HG02588 (cell line): ENCODE measurements around the gene ARSK.

Experiments
- ATAC-seq: cut with Tn5 transposase; IDR thresholded peaks from one replicate; pipeline ENCODE4 v1.9.1; 2021; ENCODE audit warnings: mild to moderate bottlenecking, moderate library complexity; ENCODE audit not compliant: unreplicated experiment

The ARSK gene

DNA sequence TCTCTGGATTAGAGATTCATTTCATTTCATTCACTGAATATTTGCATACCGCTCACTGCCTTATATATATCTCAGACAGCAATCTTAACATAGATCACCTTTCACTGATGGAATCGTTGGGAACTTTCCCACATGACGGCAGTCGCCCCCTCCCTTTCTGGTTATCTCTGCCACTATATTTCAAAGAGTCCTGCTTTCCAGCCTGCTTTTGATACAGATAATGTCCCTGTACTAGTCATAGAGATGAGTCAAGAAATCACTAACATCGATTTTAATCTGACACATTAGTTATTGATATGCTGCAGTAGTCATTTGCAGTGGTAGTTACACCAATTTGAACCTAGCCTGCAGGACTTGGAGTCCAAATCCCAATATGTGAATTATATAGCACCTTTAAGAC lies 8.5 kb downstream of the ARSK start:
- no peak for ATAC-seq

DNA sequence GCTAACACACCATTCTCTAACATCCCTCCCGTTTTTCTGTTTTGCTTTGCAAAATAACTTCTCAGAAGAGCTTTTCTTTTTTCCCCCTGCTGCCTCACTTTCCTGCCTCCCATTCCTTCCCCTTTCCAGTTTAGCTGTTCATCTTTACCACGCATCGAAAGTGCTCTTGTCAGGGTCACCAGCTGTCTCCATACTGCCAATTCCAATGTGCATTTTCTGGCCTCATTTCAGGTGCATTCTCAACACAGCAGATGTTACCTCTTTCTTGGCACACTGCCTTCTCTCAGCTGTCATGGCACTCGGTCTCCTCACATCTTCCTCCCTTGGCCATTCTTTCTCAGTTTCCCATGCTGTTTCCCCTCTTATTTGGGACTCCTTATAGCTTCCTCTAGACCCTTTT lies 9.5 kb downstream of the ARSK start:
- ATAC-seq = no peak

DNA sequence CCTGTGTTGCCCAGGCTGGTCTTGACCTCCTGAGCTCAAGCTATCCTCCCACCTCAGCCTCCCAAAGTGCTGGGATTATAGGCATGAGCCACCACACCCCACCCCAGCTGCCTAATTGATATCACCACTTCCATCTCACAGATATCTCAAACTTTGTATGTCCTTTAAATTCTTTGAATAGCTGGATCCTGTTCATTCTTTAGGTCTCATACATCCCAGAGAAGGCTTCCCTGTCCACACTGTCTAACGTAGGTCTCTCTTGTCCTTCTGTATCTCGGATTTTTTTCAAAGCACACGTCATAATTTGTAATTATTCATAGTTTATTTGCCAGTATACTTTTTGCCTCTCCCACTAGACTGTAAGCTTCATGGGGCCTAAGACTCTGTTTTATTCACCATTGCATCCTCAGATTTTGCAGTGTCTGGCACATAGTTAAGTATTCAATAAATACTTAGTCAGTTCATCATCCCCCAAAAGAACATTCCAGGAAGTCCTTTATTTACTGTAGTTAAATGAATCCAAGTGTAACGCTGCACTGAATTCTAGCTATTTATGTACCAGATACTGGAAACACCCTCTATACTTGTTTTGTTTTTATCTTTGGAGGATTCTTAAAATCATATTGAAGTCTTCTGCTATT lies 10.5 kb downstream of the ARSK start:
- no peak for ATAC-seq

DNA sequence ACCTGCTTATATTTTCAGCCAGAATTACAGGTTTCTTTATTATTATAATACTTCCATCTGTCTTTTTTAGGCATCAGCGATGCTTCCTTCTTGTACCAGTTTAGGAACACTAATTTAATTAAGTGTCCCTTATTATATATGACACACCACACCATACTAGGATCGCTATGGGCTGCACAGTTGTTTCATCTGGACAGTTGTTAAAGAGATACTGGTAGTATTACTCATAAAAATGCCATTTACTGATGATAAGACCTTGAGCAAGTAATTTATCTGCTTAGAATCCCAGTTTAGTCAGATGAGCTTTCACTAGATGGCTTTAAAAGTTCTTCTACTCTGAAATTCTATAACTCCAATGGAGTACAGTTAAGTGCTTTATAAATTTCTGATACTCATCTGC lies 17.1 kb downstream of the ARSK start:
- no peak for ATAC-seq

DNA sequence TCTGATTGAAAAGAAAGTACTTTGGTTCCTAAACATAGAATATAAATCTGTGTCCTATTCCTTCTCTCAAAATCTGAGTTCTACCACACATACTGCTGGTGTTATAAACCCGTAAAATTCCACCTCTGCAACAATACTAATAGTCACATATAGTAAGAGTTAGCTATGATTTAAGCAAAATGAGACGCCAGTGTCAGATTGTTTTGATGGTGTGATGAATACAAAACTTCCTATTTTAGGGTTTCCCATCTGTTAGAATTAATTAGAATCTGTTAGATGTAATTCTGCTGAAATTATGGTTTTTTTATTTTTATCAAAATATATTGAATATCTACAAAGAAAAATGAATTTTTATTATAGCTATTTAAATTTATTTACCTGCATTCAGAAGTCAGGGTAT lies 26.7 kb downstream of the ARSK start:
- ATAC-seq = no peak

DNA sequence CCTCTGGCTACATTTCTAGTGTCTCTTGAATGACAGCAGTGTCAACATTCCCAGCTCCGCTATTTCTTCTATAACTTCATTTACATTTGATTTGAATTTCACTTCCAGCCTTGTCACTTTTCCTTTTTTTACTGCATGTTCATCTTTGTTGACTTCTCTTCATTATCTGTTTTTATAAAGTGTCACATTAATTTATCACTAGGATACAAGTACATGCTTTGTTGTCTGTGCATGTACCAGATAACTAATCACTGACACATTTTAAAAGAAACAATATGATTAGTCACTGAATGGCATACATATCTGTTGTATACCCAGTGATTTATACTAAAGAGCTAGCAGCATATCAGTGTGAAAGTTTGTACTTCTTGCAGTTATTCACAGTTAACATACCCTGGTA lies 29.1 kb downstream of the ARSK start:
- no peak for ATAC-seq

DNA sequence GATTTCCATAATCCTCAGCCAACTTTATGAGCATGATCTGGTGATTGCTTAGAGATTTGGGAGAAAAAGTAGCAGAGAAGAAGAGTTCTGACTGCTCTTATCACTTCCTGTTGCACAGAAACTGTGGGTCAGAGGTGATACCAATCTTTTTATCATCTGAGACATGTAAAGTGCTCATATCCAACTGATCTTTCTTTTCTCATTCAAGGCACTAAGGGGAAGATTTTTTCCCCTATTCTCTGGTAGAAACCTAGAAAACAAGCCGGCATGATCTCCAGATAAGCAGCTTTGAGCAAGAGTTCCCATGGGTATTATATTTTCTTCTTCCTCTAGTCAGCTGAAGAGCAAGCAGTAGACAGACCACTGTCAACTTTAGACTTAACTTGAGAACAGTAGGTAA lies 36.0 kb downstream of the ARSK start:
- no peak for ATAC-seq

DNA sequence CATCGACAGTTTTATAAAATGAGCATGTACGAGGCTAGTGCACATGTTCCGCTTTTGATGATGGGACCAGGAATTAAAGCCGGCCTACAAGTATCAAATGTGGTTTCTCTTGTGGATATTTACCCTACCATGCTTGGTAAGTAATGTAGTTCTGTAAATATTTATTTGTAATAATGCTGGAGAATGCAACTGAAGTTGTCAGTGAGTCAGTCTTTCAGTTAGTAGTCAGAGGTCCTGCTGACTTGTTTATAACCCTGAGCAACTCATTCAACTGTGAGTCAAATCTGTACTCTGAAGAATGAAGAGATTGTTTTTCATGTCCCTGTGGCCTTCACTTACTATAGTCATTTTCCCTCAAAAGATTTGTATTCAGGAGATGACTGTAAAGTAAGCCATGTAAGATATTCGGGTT lies 36.6 kb downstream of the ARSK start:
- peak; percentile 84 for ATAC-seq

DNA sequence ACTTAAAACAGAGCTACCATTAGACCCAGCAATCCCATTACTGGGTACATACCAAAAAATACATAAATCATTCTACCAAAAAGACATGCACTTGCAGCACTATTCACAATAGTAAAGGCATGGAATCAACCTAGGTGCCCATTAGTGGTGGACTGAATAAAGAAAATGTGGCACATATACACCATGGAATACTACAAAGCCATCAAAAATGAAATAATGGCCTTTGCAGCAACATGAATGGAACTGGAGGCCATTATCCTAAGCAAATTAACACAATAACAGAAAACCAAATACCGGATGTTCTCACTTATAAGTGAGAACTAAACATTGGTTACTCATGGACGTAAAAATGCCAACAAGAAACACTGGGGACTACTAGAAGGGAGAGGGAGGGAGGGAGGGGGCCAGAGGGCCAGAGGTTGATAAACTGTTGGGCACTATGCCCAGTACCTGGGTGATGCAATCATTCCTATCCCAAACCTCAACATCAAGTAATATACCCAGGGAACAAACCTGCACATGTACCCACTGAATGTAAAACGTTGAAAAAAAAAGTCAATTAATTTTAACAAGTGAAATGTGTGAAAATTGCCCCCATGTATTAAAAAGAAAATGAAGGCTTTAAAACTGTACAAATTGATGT lies 40.5 kb downstream of the ARSK start:
- no peak for ATAC-seq

DNA sequence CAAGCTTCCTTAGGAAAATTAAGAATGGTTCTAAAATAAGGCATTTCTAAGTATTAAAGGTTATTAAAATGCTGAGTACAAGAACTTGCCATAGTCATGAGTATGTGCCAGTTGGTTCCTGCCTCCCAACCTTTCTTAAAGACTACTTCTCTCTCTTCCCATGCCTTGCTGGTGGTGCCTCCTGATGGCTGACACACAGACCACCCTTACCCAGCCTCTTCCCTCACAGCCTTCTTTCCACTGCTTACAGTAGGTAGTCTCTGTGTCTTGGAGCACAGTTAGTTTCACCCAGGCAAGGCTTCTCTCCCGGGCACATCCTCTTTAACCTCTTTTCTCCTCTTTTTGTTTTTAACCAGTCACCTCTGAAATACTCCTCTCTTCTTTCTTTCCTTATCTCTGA lies 44.4 kb downstream of the ARSK start:
- ATAC-seq = no peak

DNA sequence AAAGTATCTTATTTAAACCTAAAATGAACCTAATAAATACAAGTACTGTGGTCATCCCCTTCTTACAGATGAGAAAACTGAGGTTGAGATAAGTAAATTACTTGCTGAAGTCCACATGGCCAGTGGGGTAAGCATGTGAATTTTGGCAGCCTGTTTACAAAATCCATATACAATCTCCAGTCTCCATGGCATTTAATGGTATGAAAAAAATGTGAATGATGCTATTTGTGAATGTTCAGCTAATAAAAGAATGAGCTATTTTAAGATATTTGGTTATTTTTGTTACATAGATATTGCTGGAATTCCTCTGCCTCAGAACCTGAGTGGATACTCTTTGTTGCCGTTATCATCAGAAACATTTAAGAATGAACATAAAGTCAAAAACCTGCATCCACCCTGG lies 45.7 kb downstream of the ARSK start:
- ATAC-seq = no peak

DNA sequence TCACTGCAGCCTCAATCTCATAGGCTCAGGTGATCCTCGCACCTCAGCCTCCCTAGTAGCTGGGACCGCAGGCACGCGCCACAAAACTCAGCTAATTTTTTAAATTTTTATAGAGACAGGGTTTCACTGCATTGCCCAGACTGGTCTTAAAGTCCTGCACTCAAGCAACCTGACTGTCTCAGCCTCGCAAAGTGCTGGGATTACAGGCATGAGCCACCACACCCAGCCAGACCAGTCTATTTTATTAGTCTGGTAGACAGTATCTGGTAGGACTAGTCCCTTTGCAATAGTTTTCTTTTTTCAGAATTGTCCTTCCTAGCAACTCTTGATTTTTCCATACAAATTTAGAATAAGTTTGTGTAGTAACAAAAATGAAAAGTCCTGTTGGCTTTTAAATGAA lies 50.9 kb downstream of the ARSK start:
- ATAC-seq = no peak

DNA sequence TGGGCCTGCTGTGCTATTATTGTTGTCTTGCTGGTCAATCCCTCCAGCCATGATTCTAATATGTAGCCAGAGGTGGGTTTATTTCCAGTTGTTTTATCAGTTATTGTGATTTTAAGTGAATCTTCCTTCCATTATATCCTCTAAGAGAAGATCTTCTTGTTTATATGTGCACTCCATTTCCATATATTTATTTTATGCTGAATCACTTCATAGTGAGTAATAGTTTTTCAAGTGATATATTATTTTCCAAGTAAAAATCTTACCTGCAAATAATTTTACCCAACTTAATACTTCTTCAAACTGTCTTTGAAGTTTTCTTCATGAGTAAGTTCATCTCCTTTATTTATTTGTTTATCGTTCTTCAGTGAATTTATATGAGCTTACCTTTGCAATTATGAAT lies 51.5 kb downstream of the ARSK start:
- ATAC-seq = no peak

DNA sequence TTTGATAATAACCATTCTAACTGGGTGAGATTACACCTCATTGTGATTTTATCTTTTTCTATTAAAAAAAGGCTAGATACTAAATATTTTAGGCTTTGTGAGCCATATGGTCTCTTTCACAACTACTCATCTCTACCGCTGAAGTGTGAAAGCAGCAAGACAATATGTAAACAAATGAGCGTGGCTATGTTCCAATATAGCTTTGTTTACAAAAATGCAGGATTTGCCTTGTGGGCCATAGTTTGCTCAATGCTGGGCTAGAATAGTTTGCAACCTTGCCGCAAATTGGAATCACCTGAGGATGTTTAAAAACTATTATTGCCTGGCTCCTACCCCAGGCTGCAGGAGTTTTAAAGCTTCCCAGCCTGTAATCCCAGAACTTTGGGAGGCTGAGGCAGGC lies 54.8 kb downstream of the ARSK start:
- no peak for ATAC-seq

DNA sequence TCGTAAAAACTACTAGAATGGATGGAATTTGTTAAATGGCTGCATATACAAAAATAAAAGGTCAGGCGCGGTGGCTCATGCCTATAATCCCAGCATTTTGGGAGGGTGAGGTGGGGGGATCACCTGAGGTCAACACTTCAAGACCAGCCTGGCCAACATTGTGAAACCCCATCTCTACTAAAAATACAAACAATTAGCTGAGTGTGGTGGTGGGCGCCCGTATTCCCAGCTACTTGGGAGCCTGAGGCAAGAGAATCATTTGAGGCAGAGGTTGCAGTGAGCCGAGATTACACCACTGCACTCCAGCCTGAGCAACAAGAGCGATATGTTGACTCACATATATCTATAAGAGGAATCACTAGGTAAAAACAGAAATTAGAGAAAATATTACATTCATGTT lies 55.6 kb downstream of the ARSK start:
- ATAC-seq = no peak

DNA sequence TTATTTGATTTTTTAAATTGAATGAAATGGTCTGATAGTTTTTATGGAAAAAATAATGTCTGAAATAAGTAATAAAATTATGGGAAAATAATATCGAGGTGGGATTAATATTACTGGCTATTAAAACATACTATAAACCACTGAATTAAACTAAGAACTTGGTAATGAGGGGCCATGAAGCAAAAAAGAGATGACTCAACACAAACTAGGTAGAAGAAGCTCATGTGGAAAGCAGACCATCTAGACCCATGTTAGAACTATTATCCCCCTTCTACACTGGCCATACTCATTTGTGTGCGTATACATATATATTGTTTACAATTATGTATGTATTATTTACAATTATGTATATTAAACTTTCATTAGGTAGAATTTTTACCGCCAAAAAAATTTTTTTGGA lies 56.5 kb downstream of the ARSK start:
- ATAC-seq = no peak

DNA sequence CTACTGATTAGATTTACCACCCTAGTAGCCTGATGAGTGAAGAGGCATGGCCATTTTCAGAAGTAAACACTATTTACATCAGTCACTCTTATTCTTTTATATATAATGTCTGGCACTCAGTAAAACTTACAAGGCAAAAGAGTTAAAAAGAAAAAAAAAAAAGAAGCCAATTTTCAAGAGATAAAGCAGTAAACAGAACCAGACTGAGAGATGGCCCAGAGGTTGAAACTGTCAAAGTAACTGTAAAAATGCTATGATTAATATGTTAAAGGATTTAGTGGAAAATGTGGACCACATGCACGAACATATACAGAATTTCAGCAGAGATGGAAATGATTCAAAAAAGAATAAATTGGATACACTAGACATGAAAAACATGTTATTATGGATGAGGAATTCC lies 58.6 kb downstream of the ARSK start:
- no peak for ATAC-seq

DNA sequence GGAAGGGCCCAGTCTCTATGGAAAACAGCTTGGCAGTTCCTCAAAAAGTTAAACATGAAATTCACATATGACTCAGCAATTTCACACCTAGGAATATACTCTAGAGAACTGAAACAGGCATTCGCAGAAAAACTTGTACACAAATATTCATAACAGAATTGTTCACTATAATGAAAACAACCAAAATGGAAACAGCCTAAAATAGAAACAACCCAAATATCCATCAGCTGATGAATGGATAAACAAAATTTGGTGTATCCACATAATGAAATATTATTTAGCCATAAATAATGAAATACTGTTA lies 60.2 kb downstream of the ARSK start:
- peak; percentile 40 for ATAC-seq

DNA sequence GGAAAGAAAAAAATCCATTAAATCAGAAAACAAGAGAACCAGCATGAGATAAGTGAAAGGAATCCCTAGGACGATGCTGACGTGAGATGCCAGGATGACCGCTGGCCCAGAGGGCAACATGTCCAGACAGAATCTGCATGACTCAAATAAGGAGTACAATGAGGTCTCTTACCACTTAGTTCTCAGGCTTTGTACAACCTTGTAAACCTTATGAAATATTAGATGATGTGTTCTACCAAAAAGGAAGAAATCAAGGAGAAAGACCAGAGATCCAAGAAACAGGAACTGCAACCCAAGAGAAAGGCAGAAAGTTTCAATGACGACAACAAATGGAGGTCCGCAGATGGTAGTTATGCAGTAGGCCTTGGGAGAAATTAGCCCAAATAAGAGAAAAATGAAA lies 62.2 kb downstream of the ARSK start:
- ATAC-seq = no peak

DNA sequence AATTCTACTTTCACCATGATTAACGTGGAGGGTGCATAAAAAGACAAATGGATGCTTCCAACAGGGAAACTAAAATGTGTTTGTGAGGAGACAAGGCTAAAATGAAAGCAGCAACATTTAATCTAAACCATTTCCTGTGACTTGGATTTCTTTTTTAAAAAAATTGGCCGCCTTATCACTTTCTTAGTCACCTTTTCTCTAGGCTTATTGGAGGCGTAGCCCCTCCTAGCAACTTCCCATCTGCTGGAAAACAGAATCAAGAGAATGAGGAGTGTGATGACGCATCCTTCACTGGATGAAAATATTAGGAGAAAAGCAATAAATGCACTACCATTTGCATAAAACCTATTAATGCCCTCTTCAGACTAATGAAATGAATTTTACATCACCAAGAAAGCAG lies 64.2 kb downstream of the ARSK start:
- no peak for ATAC-seq

DNA sequence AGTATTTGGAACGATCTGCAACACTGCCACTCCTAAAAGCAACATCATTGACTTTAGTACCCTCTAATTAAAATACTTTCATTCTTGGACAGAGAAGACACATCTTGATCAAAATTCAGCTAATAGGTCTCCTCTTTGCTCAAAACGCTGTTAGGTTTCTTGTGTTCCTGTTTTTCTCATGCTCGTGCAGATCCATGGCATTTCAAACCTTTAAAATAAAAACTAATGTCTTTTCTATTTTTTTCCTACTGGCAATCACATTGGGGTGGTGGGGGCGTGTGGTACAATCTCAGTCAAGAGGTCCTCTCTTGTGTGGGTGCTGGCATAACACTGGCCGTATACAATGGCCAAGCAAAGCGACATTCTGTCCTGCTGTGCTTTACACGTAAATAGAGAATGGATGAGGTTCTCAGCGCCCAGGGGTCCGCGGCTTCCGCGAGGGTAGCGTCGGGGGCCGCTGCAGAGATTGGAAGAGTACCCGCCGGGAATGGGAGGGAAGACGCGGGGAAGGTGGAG lies 64.7 kb downstream of the ARSK start:
- ATAC-seq = no peak

DNA sequence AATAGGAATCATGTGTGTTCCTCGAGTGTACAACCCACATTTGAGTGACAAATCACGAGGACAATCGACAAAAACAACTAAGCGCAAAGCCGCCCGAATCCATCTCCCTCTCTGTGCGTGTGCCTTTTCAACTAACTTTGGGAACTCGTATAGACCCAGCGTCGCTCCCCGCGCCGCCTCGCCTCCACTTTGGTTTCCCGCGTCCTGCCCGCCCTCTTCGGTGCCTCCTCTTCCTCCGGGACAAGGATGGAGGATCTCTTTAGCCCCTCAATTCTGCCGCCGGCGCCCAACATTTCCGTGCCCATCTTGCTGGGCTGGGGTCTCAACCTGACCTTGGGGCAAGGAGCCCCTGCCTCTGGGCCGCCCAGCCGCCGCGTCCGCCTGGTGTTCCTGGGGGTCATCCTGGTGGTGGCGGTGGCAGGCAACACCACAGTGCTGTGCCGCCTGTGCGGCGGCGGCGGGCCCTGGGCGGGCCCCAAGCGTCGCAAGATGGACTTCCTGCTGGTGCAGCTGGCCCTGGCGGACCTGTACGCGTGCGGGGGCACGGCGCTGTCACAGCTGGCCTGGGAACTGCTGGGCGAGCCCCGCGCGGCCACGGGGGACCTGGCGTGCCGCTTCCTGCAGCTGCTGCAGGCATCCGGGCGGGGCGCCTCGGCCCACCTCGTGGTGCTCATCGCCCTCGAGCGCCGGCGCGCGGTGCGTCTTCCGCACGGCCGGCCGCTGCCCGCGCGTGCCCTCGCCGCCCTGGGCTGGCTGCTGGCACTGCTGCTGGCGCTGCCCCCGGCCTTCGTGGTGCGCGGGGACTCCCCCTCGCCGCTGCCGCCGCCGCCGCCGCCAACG lies 65.3 kb downstream of the ARSK start, which contains the start of gene GPR150:
TSS of gene GPR150 (plus strand) at position 58 of the 840 bp plus-strand sequence. CDS start at position 247, 189 bp downstream.
- peak; percentile 67 for ATAC-seq
